ENCODE measurements around the gene PGPEP1.
A peak's percentile ranks its signal among the peaks of the same experiment; 100 is the strongest.

The PGPEP1 gene, protein sequence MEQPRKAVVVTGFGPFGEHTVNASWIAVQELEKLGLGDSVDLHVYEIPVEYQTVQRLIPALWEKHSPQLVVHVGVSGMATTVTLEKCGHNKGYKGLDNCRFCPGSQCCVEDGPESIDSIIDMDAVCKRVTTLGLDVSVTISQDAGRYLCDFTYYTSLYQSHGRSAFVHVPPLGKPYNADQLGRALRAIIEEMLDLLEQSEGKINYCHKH

DNA sequence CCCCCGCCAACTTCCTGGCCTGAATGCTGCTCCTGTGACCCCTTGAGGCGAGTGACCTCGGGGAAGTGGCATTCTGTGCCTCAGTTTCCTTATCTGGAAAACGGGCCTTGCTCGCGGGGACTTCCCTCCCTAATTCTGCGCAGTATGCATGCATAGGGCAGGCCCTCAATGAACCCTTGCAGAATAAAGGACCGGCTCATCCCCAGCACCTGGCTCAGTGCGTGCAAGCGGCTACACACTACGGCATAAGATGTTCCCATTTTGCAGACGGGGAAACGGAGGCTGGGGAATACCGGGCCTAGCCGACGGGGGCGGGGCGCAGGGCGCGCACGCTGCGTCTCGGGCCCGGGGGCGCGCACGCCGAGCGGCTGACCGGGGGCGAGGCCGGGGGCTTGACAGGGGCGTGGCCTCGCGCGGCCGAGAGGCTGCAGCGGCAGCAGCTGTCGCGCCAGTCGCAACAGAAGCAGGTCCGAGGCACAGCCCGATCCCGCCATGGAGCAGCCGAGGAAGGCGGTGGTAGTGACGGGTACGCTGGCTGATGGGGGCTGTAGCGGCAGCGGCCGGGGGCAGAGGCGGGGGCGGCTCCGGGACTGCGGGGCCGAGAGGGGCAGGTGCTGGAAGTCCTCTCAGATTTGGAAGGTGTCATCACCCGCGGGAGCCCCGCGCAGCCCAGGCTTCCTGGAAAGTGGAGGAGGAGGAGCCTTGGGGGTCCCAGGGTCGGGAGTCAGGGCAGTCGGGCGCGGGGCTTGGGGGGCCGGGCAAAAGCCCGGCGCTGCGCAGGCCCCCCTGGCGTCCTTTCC is at the start of gene PGPEP1:
PGPEP1 (plus strand) TSS at position 409 of the 800 bp plus-strand sequence; CDS start at position 493, 84 bp downstream.
- DNase-seq (ENCODE audit: low read depth) = peak; percentile 68

DNA sequence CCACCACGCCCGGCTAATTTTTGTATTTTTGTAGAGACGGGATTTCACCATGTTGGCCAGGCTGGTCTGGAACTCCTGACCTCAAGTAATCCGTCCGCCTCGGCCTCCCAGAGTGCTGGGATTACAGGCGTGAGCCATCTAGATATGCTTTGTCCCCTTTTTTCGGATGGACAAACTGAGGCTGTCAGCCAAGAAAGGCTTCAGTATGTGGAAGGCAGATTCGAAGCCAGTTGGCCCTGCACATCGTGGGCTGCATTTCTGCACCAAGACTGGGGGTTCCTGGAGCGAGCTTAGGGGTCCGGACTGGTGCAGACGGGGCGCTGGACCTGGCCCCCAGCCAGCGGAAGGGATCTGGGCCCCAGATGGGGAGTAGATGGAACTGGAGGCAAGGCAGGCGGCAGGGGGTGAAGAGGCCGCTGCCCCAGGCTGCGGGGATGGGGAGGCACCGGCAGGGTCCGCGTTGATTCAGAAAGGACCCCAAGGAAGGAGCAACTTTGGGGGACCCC is 49.3 kb upstream of the PGPEP1 start:
- no peak for DNase-seq (ENCODE audit: low read depth)

DNA sequence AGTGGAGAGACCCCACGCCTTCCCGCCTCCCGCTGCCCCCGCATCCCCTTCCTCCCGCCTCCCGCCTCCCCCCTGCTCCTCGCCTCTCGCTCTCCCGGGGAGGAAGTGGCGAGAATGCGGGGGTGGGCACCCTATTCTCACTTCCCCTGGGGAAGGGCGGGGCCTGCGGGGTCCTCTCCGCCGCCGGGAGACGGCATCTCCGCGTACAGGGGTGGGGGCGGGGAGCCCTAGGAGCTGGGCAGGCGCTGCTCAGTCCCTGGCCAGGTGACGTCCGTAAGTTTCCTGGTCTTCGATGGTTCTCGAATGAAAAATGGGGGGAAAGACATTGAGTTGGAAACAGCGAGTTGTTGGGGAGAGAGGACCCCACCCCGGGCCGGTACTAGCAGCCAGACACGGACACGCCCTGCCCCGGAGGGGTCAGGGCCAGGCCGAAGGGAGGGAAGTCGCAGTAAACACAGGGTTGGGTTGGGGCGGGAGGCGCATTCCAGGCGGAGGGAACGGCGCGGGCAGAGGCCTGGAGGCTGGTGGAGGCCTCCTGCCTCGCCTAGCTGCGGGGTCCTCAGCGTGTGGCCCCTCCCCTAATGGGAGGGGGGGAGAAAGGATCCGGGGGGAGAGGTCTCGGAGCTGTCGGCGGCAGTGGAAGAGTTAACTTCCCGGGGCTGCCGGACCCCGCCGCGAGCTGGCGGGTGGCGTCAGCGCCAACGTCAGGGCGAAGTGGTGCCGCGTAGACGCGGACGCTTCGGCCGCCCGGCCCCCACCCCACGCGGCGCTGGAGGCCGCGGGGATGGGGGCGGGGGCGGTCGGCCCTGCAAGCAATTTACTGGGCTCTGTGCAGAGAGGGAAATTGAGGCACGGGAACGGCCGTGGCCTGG is 48.6 kb upstream of the PGPEP1 start:
- DNase-seq (ENCODE audit: low read depth) = peak; percentile 86

DNA sequence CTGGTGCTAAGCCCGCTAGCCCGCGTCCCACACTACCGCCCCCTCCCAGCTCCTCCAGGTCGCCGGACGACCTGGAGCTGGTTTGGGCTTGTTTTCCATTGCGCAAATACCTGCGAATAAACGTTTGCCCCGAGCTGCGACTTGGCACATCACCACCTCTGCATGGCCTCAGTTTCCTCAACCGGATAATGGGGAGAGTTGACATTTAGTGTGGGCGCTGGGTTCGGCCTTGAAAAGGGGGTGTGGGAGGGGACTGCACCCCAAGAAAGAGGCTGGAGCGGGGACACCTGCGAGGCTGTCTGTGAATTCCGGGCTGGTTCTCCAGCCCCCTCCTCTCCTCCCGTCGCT is 48.0 kb upstream of the PGPEP1 start:
- no peak for DNase-seq (ENCODE audit: low read depth)

DNA sequence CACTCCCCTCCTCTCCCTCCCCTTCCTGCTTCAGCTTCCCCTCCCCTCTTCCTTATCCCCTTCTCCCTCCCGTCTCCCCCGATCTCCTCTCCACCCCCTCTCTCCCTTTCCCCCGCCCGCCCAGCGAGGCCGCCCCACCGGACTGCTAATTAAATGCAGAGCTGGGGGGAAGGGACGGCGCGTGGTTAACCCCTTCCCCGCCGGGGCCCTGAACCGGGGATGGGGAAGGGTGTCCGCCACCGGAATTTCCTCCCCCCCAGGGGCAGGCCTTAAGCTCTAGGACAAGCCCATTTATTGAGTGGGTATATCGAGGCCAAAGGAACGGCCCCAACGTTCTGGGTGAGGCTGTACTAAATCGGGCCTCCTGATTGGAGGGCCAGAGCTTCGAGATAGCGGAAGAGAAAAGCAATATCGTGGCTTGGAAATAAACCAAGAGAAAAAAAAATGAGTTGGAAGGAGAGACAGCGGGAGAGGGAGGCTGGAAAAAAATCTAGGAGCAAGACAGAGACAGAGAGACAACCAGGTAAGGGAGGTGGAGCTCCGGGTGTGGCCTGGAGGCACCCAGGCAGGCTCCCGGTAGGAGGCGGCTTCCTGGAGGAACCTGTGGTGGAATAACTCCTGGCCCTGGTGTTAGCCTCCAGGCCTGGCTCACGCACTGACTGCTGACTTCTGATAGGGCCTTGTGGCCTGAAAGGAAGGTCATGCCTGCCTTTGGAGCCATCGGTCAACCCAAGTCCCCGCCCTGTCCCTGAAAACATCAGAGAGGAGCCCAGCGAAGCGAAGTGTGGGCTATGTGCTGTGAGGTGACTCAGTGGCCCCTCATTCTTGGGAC is 47.4 kb upstream of the PGPEP1 start:
- no peak for DNase-seq (ENCODE audit: low read depth)

DNA sequence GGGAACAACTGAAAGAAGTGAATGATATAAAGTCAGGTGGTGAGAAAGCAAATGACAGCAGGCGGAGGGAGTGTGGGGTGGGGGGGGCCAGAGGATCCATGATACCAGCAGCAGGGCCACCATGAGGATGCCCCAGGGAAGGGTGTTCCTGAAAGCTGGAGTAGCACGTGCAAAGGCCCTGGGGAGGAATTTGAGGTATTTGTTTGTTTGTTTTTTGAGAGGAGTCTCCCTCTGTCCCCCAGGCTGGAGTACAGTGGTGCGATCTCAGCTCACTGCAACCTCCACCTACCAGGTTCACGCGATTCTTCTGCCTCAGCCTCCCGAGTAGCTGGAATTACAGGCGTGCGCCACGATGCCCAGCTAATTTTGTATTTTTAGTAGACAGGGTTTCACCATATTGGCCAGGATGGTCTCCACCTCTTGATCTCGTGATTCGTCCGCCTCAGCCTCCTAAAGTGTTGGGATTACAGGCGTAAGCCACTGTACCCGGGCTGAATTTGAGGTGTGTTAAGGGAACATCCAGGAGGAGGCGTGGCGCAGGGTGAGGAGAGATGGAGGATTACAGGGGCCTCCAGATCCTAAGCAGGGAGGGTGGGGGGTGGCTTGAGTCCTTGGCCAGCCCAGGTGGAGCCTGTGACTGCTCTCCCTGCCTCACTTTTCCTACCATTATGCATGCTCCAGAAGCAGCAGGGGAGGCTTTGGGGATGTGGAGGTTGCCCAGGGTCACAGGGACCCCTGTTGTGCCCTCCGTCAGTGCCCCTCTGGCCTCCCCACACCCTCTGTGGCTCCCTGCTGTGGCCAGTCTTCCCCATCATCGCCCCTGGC is 46.5 kb upstream of the PGPEP1 start:
- no peak for DNase-seq (ENCODE audit: low read depth)

DNA sequence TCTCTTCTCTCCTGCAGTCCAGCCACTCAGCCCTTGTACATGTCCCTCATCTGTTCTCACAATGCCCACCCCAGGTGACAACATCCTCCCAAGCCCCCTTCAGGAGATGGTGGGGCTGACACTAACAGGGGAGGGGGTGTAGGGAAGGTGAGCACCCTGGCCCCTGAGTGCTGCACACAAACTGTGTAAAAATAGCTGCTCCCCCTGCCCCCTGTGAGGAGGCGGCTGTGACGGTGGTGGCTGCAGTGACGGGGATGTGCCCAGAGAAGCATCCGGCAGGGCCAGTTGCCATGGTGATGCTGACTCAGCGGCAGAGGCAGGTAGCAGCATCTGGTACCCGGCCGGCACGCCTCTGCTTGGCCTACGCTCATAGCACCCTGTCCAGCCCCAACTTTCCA is 45.9 kb upstream of the PGPEP1 start:
- DNase-seq (ENCODE audit: low read depth) = peak; percentile 87

DNA sequence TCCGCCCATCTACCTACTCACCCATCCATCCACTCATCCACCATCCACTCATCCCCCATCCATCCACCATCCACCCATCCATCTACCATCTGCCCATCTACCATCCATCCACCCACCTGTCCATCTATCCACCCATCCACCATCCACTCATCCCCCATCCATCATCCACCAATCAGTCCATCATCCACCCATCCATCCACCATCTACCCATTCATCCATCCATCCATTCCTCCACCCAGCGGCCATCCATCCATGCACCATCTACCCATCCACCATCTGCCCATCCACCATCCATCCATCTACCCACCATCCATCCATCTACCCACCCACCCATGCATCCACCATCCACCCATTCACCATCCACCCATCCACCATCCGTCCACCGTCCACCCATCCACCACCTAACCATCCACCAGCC is 45.4 kb upstream of the PGPEP1 start:
- no peak for DNase-seq (ENCODE audit: low read depth)

DNA sequence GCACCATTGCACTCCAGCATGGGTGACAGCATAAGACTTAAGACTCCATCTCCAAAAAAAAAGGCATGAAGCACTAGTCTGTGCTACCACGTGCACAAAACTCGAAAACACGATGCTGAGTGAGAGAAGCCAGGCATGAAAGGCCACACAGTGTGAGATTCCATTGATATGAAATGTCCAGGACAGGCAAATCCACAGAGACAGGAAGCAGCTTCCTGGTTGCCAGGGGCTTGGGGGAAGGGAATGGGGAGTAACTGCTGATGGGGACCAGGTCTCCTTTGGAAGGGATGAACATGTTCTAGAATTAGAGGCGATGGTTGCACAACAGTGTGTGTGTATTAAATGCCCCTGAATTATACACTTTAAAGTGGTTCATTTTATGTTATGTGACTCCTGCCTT is 43.1 kb upstream of the PGPEP1 start:
- no peak for DNase-seq (ENCODE audit: low read depth)

DNA sequence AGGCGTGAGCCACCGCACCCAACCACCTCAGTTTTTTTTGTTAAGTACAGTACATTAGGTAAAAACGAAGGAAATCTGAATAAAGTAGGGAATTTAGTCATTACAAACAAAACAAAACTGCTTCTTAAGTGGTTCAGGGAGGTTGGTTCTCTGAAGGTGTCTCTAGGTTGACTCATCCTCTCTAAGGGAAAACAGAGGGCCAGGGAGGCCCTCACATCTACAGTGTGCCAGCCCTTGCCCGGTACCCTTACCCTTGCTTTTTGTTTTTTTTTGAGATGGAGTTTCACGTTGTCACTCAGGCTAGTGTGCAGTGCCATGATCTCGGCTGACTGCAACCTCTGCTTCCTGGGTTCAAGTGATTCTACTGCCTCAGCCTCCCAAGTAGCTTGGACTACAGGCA is 41.8 kb upstream of the PGPEP1 start:
- no peak for DNase-seq (ENCODE audit: low read depth)

DNA sequence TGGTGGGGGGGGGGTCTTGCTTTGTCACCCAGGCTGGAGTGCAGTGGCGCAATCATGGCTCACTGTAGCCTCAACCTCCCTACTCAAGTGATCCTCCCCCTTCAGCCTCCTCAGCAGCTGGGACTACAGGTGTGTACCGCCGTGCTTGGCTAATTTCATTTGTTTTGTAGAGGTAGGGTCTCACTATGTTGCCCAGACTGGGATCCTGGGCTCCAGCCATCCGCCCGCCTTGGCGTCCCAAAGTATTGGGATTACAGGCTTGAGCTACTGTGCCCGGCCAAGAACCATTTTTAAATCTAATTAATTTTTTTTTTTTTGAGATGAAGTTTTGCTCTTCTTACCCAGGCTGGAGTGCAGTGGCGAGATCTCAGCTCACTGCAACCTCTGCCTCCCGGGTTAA is 40.7 kb upstream of the PGPEP1 start:
- DNase-seq (ENCODE audit: low read depth) = no peak

DNA sequence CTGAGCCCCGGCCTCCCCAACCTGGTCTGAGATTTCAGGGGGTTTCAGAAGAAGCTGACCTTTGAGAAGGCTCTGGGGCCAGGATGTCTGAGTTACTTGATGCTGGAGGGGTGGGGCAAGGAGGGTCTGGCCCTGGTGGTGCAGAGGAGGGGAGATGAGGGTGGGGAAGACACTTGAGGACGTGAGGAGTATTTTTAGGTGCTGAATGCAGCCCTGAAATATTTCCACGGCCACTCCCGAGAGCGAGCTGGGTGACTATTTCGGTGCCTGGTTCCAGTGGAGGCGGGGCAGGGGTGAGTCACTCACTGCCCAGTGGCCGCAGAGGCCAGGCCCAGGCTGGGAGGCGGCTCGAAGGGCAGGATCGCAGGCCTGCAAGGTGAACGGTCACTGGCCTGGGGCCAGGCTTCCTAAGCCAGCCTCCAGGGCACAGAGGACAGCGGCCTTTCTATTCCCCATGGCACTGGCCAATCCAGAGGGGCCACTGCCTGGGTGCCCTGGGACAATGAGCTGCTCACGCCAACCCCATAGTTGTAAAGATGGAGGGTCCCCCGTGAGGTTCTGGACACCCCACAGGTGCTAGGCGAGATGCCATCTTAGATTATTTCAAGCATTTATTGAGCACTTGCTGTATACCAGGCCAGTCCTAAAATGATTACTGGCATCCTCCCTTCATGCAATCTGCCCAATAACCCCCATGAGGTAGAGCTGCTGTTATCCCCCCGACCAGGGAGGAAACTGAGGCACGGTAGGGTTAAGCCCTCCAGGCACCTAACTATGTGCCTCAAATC is 39.3 kb upstream of the PGPEP1 start:
- DNase-seq (ENCODE audit: low read depth) = no peak

DNA sequence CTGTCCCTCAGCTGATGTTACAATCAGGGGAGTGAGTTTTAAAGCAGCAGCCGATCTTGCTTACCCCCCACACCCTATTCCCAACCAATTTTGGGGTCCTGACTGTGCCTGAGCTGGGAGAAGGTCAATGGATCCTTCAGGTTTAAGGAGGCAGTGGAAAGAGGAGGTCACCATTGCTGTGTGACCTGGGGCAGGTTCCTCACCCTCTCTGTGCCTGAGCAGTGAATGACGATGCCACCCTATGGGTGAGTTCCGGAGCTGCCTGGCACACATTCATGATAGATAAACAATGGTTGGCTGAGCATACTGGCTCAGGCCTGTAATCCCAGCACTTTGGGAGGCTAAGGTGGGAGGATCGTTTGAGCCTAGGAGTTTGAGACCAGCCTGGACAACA is 38.7 kb upstream of the PGPEP1 start:
- DNase-seq (ENCODE audit: low read depth) = no peak

DNA sequence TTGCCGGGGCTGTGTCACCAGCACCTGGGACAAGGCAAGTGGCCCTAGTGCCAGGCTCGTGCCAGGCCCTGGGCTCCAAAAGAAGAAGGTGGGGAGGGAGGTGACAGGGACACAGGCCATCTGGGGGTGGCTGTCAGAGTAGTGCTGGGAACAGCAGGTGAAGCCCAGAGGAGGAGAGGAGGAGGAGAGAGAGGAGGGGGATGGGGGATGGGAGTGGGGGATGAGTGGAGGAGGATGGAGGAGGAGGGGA is 36.3 kb upstream of the PGPEP1 start:
- no peak for DNase-seq (ENCODE audit: low read depth)

DNA sequence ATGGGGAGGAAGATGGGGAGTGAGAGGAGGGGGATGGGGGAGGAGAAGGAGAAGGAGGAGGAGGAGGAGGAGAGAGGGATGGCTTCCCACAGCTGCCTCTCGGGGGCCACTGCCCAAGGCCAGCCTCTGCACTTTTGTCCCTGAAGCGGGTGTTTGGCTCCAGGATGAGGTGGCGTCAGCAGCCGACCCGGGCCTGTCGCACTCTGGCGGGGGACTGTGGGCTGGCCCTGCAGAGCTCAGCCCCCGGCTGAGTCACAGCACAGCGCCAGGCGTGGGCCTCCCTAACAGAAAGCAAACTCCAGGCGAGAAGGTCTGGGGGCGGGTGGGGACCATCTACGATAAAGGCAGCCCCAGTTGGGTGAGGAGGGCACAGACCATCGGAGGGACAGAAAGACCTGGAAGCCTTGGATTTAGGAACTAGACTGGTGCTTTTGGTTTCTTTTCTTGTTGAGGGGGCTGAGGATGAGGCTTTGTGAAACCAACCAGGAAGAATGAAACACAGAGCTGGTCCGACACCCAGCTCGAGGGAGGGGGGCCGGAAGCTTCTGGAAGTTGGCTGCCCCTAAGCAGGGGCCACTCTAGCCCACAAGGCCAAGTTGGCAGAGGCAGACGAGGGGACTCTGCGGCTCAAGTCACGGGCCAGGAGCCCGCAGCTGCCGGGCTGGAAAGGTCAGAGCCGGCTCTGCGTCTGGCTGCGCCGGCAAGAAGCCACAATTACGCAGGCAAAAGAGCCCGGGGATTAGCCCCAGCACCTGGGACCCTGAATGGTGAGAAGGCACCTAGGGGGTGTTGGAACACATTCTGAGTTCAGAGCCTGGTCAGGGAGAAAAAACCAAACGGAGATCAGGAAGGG is 35.7 kb upstream of the PGPEP1 start:
- peak; percentile 83 for DNase-seq (ENCODE audit: low read depth)

DNA sequence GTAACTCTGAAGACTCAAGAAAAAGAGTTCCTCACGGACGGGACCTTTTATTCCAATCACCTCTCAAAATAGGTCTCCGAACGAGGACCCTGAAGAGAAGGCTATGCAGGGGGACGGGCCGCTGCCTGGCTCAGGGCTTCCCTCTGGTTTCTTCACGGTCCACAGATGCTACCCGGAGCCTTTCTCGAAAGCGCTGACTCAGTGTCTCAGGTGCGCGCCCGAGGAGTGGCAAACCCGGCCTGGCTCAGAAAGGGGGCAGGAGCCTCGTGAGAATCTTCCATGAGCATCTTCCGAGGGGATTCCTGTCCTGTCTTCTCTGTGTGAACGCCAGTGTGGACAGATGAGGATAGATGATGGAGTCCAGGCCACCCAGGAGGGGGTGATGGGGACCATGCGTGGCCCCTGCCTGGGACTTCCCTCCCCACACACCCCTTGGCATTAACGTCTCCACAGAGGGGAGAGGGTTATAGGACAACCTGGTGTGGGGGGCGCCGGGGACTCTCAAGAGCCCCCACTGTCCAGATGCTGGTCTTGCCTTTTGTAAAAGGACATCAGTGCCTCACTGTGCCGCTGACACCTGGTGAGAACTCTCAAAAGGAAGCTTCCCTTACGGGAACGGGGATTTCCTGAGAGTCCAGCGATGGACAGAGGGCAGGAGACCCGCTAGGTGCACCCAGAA is 34.0 kb upstream of the PGPEP1 start:
- DNase-seq (ENCODE audit: low read depth) = no peak

DNA sequence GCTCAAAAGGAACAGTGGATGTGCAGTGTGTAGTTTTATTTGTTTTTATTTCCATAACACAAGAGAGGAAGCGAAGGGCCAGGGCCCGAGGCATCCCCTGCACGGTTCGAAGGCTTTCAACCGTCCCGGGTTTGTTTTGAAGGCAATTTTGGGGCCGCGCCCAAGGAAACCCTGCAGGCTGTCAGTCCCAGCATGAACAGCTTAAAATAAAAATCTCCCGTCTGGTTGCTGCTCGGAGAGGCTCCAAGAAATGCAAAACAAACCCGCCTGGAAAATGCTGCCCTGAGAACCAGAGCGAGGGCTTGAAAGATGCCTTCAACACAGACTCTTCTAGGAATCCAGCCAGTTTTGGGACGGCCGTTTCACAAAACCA is 33.5 kb upstream of the PGPEP1 start:
- no peak for DNase-seq (ENCODE audit: low read depth)

DNA sequence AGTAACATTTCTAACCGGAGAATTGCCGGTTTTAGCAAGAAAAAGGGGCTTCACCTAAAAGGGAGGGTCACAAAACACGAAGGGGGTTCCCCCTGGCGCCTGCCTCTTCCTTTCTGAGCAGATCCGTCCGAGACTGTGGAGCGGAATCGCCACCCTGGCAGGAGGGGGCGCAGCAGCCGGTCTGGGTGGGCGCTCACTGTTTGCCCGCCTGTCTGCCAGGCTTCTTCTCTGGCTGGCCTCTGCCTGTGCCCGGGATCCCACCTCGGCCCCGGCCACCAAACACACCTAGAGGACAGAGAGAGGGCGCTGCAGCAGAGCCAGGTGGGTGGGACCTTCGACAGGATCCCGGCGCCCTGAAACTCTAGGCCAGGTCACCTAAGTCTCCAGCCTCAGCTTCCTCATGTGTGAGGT is 33.1 kb upstream of the PGPEP1 start:
- no peak for DNase-seq (ENCODE audit: low read depth)

Data from stimulated activated CD8-positive, alpha-beta memory T cell treated with anti-CD3 and anti-CD28 coated beads, Interleukin-4, amount 100 ng/mL, for 24 hours (primary cell).